Heart left ventricle (tissue), 16 donors: ENCODE data around the gene FABP7. TPM values are rescaled to one million over a fixed set of nuclear protein-coding genes. Genes with fewer than 3 reads are reported as not detected.
"Not testable (repeated sequence)": the region's sequence is repeated elsewhere in the genome, so short reads cannot be mapped to it uniquely, and the experiment has no call there.

ENCODE experiments used
- ATAC-seq, 4 donors: fragments of 200-7000 bp; cut with Tn5 transposase; one replicate each; pipeline ENCODE4 v1.9.1; 2020 to 2022; ENCODE audit warnings: moderate library complexity in 4 of 4, mild to moderate bottlenecking in 3 of 4, moderate number of reproducible peaks in 1 of 4
- DNase-seq, 5 donors: peaks; one replicate each; pipeline ENCODE4 v3.0.0-alpha.2; 2020
- H3K27ac ChIP-seq, 12 donors: fragments of 200-600 bp; sonication (generic) in 4 of 12; one replicate each; pipeline versions ENCODE4 v1.5.0 to v1.8.0; 2016 to 2022; ENCODE audit warnings: mild to moderate bottlenecking in 2 of 12
- H3K27me3 ChIP-seq, 9 donors: fragments of 200-600 bp; sonication (generic) in 2 of 9; one replicate each; pipeline versions ENCODE4 v1.5.1 to v1.8.0; 2016 to 2022; ENCODE audit warnings: mild to moderate bottlenecking in 3 of 9
- H3K36me3 ChIP-seq, 9 donors: fragments of 200-600 bp; sonication (generic) in 2 of 9; one replicate each; pipeline versions ENCODE4 v1.5.0 to v1.8.0; 2018 to 2022; ENCODE audit warnings: mild to moderate bottlenecking in 2 of 9
- H3K4me1 ChIP-seq, 12 donors: fragments of 200-600 bp; sonication (generic) in 4 of 12; one replicate each; pipeline versions ENCODE4 v1.5.0 to v1.8.0; 2016 to 2022; ENCODE audit warnings: mild to moderate bottlenecking in 3 of 12
- H3K4me3 ChIP-seq, 12 donors: fragments of 200-600 bp; sonication (generic) in 4 of 12; one replicate each; pipeline versions ENCODE4 v1.5.0 to v1.8.0; 2017 to 2022; ENCODE audit warnings: mild to moderate bottlenecking in 9 of 12, moderate library complexity in 4 of 12
- H3K9me3 ChIP-seq, 12 donors: fragments of 200-600 bp; sonication (generic) in 4 of 12; one replicate each; pipeline versions ENCODE4 v1.5.0 to v1.8.0; 2016 to 2022; ENCODE audit warnings: mild to moderate bottlenecking in 1 of 12
- CTCF ChIP-seq, 12 donors: fragments of 200-600 bp; sonication (generic) in 4 of 12; IDR thresholded peaks; one replicate each; pipeline versions ENCODE4 v1.5.0 to v1.8.0; 2018 to 2022; ENCODE audit warnings: antibody characterized with exemption in 12 of 12, mild to moderate bottlenecking in 5 of 12
- POLR2A ChIP-seq, 2 donors: fragments of 450-650 bp; IDR thresholded peaks; one replicate each; pipeline ENCODE4 v1.6.1; 2017; ENCODE audit warnings: antibody characterized with exemption in 2 of 2, mild to moderate bottlenecking in 2 of 2, moderate library complexity in 2 of 2
- WGBS, 4 donors: extraction: QIAGEN DNeasy Blood & Tissue Kit in 2 of 4; methylation state at CpG; one replicate each; pipeline versions ENCODE4 v1.1.5 to v1.1.7; 2013 to 2018; 5-methylcytosine and 5-hydroxymethylcytosine counted together
- intact Hi-C, 10 donors: fragments of 100-400 bp; cut with DNase I; formaldehyde crosslinking; loops; one replicate each; pipeline versions ENCODE4 v1.11.1 to v1.14.2; 2022
- polyA plus RNA-seq, 2 donors: library from polyadenylated mRNA; stranded (reverse); fragments of 200-250 nt; gene quantifications; one replicate each; pipeline ENCODE4 v1.2.3, GENCODE V29; 2013
- total RNA-seq, 9 donors: library from RNA; depleted of rRNA in 2 of 9; stranded (reverse); fragments of >200 nt in 2 of 9; fragmentation: NEBNext Ultra II Directional in 3 of 9; extraction: Animal tissue kit (Norgen Biotek cat#: 25700) in 3 of 9; gene quantifications; one replicate each; pipeline versions ENCODE4 v1.1.0 to v1.2.4, GENCODE V29; 2016 to 2023
- donor health status: ischemic (EF 13 %, LVEDD 7.1; RV severe dilation, severe dysfunction).
- donor health status: healthy with polysubstance abuse.
- donor health status: DM: no; HTN: yes; CAD: no.
- donor health status: DM: no; HTN: no; CAD: no.
- donor health status: ischemic (EF 25% LVEDD 6.9; RV normal size, moderate dysfunction).
- donor health status: ischemic (EF 25% LVEDD 5.7; RV mildly dilated, moderate dysfunction).
- donor health status: healthy.
- donor health status: DM: yes; HTN: yes; CAD: no.
- donor health status: ischemic (EF 35%, LVEDD 5.7; RV mildly dilated, moderate dysfunction).
- donor health status: nonischemic (EF 11% LVEDD 7.7; RV severe dilation, severe dysfunction).
- donor health status: DM: yes; HTN: yes; CAD: no.
- donor health status: PGD.
- donor health status: ischemic (EF 29% LVEDD 5.4; RV normal size, mild dysfunction).
- donor health status: nonischemic (EF 23%, LVEDD 6.1; RV moderate dilation, normal function).

The FABP7 gene
- total and polyA plus RNA-seq, 11 donors, result 0.17 to 0.61 TPM; not detected in 9

GRCh38 chr6:122747573-122747972 is 31.9 kb upstream of the FABP7 start:
- H3K4me3 ChIP-seq, result no peak overlapping the region
- no peaks in the 10 kb centered on the region for H3K9me3 ChIP-seq
- intact Hi-C loops, result loop anchor here in 5 of 10 donors (5.0 kb wide), 1 partner anchor 90 kb away; no protein-coding TSS in a partner anchor
- ATAC-seq (no peak), DNase-seq (no peak)
- H3K36me3 ChIP-seq, result no peaks in the 10 kb centered on the region
- peaks cover 0 to 5% (median 0%) of the 10 kb centered on the region in 12 donors for H3K4me1 ChIP-seq
- no peak overlapping the region for H3K27ac ChIP-seq
- no peak for TF ChIP-seq CTCF (IDR thresholded peaks at IDR 0.05)
- no peak for TF ChIP-seq POLR2A (IDR thresholded peaks at IDR 0.05)
- H3K27me3 ChIP-seq, result no peaks in the 10 kb centered on the region
- WGBS, 4 donors, result 83 to 96% (median 90%) methylated on average over 7 to 10 of the region's 10 CpGs

DNA sequence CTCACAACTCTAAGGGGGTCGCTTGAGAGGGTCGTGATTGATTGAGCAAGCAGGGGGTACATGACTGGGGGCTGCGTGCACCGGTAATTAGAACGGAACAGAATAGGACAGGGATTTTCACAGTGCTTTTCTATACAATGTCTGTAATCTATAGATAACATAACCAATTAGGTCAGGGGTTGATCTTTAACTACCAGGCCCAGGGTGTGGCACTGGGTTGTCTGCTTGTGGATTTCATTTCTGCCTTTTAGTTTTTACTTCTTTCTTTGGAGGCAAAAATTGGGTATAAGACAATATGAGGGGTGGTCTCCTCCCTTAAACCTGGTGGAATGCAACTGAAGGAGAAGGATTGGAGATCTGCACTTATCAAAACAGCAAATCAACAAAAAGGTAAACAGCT is 30.6 kb upstream of the FABP7 start:
- H3K4me3 ChIP-seq, H3K27me3 ChIP-seq, H3K9me3 ChIP-seq, H3K27ac ChIP-seq, DNase-seq, H3K36me3 ChIP-seq, ATAC-seq: not testable (repeated sequence)
- WGBS, 4 donors, result 30 to 77% (median 50%) methylated on average over 5 of the region's 5 CpGs
- peaks cover 0 to 16% (median 0%) of the 10 kb centered on the region in 12 donors for H3K4me1 ChIP-seq
- intact Hi-C loops, result loop anchor here in 5 of 10 donors (5.0 kb wide), 1 partner anchor 88 kb away; no protein-coding TSS in a partner anchor

- no peak overlapping the region for H3K27ac ChIP-seq
- TF ChIP-seq POLR2A (IDR thresholded peaks at IDR 0.05) (no peak), CTCF (IDR thresholded peaks at IDR 0.05) (no peak)
- ATAC-seq (no peak), DNase-seq (no peak)
- H3K36me3 ChIP-seq, result no peaks in the 10 kb centered on the region
- no peaks in the 10 kb centered on the region for H3K27me3 ChIP-seq
- 87 to 89% (median 88%) methylated on average over 4 of the region's 4 CpGs for WGBS, 4 donors
- intact Hi-C loops, result loop anchor here in 5 of 10 donors (5.0 kb wide), 1 partner anchor 88 kb away; no protein-coding TSS in a partner anchor
- H3K9me3 ChIP-seq, result no peaks in the 10 kb centered on the region
- peaks cover 0 to 21% (median 0%) of the 10 kb centered on the region in 12 donors for H3K4me1 ChIP-seq
- no peak overlapping the region for H3K4me3 ChIP-seq
Observed at GRCh38 chr6:122749451-122750050, 30.0 kb upstream of the FABP7 start.

DNA sequence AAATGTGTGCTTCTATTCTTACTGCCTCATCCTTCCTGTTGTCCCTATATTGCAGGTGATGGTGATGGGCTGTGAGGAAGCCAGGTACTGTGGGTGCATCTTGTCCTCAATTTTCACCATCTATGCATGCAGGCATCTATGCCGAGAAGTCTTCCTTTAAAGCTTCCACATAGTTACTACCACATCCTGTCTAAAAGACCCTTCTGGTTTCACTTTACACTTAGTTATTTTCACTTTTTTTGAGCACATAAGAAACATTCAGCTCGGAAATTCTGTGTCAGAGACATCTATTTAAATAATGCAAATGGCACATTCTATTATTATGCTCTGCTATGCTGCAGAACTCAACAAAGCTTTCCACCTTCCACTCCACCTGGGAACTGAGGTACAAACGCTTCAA is 28.2 kb upstream of the FABP7 start:
- no peaks in the 10 kb centered on the region for H3K36me3 ChIP-seq
- WGBS, 4 donors, result 62 to 71% (median 68%) methylated on average over 3 of the region's 3 CpGs
- no peak for DNase-seq
- no peak for ATAC-seq
- TF ChIP-seq CTCF (IDR thresholded peaks at IDR 0.05) (no peak), POLR2A (IDR thresholded peaks at IDR 0.05) (no peak)
- intact Hi-C loops, result no loop called here
- H3K27me3 ChIP-seq, result no peaks in the 10 kb centered on the region
- H3K9me3 ChIP-seq, result no peaks in the 10 kb centered on the region
- no peak overlapping the region for H3K4me3 ChIP-seq
- peaks cover 0 to 21% (median 0%) of the 10 kb centered on the region in 12 donors for H3K4me1 ChIP-seq
- no peak overlapping the region for H3K27ac ChIP-seq

- WGBS, 4 donors, result 47 to 86% (median 66%) methylated on average over 1 of the region's 1 CpG
- DNase-seq, result no peak
- Histone ChIP-seq H3K27ac (no peak overlapping the region), H3K27me3 (no peaks in the 10 kb centered on the region), H3K36me3 (no peaks in the 10 kb centered on the region), H3K4me1 (peaks cover 0 to 21% (median 0%) of the 10 kb centered on the region in 12 donors), H3K4me3 (no peak overlapping the region), H3K9me3 (no peaks in the 10 kb centered on the region)
- intact Hi-C loops, result no loop called here
- no peak for TF ChIP-seq POLR2A (IDR thresholded peaks at IDR 0.05)
- TF ChIP-seq CTCF (IDR thresholded peaks at IDR 0.05), result no peak
- no peak for ATAC-seq
Observed at GRCh38 chr6:122752459-122752858, 27.1 kb upstream of the FABP7 start.
